Upper lobe of left lung (tissue), 4 donors: ENCODE data around the gene MST1R.

Experiments
- POLR2AphosphoS5 ChIP-seq, 2 donors: sonication (generic); formaldehyde crosslinking; IDR thresholded peaks; one replicate each; pipeline ENCODE4 v1.5.1; 2017; ENCODE audit warnings: antibody characterized with exemption in 2 of 2
- TF ChIP-seq, protein P1 (sequence below), 6 experiments: fragments of 450-650 bp in 4 of 6; fragments of 200-600 bp in 2 of 6; sonication (generic) in 2 of 6; IDR thresholded peaks; one replicate each; pipeline ENCODE4 v1.5.1; 2016 to 2019; ENCODE audit warnings: antibody characterized with exemption in 6 of 6

GRCh38 chr3:49926117-49926728, 22.6 kb upstream of the MST1R start:
- no peak for TF ChIP-seq POLR2AphosphoS5 (IDR thresholded peaks at IDR 0.05)
- TF ChIP-seq, protein P1, sequence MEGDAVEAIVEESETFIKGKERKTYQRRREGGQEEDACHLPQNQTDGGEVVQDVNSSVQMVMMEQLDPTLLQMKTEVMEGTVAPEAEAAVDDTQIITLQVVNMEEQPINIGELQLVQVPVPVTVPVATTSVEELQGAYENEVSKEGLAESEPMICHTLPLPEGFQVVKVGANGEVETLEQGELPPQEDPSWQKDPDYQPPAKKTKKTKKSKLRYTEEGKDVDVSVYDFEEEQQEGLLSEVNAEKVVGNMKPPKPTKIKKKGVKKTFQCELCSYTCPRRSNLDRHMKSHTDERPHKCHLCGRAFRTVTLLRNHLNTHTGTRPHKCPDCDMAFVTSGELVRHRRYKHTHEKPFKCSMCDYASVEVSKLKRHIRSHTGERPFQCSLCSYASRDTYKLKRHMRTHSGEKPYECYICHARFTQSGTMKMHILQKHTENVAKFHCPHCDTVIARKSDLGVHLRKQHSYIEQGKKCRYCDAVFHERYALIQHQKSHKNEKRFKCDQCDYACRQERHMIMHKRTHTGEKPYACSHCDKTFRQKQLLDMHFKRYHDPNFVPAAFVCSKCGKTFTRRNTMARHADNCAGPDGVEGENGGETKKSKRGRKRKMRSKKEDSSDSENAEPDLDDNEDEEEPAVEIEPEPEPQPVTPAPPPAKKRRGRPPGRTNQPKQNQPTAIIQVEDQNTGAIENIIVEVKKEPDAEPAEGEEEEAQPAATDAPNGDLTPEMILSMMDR (IDR thresholded peaks at IDR 0.05) = no peak
